ENCODE results near the gene NR5A2.
A peak's percentile ranks its signal among the peaks of the same experiment; 100 is the strongest.

DNA sequence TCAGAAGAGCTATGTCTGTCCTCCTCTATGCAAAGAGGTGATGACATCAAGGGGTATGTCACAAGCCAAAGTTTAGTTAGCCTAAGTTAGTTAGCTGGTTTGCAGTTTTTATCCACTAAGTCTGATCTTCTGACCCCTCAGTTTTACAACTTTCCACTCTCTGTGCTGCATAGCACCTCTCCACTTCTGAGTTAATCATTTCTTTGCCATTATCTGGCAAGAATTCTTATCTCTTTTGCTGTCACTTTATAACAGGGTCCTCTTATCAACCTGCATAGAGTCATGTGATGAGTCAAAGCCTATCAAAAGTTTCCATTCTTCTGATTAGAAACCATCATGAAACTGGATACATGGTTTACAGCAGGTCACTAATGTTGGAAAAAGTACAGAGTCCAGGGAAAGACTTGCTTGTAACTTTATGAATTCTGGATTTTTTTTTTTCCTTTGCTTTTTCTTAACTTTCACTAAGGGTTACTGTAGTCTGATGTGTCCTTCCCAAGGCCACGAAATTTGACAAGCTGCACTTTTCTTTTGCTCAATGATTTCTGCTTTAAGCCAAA, at the start of gene NR5A2:
- TF ChIP-seq, protein P1, sequence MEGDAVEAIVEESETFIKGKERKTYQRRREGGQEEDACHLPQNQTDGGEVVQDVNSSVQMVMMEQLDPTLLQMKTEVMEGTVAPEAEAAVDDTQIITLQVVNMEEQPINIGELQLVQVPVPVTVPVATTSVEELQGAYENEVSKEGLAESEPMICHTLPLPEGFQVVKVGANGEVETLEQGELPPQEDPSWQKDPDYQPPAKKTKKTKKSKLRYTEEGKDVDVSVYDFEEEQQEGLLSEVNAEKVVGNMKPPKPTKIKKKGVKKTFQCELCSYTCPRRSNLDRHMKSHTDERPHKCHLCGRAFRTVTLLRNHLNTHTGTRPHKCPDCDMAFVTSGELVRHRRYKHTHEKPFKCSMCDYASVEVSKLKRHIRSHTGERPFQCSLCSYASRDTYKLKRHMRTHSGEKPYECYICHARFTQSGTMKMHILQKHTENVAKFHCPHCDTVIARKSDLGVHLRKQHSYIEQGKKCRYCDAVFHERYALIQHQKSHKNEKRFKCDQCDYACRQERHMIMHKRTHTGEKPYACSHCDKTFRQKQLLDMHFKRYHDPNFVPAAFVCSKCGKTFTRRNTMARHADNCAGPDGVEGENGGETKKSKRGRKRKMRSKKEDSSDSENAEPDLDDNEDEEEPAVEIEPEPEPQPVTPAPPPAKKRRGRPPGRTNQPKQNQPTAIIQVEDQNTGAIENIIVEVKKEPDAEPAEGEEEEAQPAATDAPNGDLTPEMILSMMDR (IDR thresholded peaks at IDR 0.05): peak in 1 of 7 experiments; percentile 1
- TF ChIP-seq POLR2A (IDR thresholded peaks at IDR 0.05): peak in 2 of 3 donors; percentile 83 to 89

All from body of pancreas (tissue), 4 donors.